ENCODE measurements around the gene PPP6R2. TPM values are rescaled to one million over a fixed set of nuclear protein-coding genes. Genes with fewer than 3 reads are reported as not detected.

PPP6R2 gene
- total and polyA plus RNA-seq, 9 of the 15 experiments (the other 6 are each of a cell fraction or from before 2014, with no cell fraction given): 0.32 to 39.8 (median 21.4) TPM

DNA sequence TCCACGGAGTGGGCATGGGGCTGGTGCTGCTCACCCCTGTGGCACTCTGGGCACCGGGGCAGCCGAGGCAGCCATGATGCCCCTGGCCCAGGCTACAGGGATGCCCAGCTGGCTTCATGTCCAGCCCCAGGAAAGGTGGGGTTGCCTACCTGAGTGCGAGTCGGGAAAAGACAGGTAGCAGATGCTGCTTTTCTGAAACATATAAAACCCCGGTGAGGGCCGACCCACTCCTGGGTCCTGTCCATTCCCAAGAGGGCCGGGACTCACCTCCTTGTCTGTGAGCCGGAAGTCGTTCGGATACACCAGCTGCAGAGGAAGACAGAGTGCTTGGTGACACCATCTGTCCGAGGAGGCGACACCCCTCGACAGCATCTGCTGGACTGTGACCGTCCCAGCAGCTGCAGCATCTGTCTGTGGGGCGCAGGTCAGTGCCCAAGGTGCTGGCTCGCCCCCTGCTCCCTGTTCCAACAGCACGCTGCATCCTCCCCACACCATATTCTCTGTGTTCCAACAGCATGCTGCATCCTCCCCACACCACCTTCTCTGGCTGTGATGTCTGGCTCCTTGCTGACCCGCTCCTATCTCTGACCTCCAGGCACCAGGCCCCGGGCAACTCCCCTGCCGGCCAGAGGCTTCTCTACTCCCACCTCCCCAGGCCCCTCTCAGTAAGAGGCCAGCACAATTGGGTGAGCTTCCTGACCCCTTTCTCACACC, 24.3 kb upstream of the PPP6R2 start (continued):
- peak; percentile 87 for TF ChIP-seq CREM (IDR thresholded peaks at IDR 0.05; ENCODE audit: low read depth)
- TF ChIP-seq, protein P1, sequence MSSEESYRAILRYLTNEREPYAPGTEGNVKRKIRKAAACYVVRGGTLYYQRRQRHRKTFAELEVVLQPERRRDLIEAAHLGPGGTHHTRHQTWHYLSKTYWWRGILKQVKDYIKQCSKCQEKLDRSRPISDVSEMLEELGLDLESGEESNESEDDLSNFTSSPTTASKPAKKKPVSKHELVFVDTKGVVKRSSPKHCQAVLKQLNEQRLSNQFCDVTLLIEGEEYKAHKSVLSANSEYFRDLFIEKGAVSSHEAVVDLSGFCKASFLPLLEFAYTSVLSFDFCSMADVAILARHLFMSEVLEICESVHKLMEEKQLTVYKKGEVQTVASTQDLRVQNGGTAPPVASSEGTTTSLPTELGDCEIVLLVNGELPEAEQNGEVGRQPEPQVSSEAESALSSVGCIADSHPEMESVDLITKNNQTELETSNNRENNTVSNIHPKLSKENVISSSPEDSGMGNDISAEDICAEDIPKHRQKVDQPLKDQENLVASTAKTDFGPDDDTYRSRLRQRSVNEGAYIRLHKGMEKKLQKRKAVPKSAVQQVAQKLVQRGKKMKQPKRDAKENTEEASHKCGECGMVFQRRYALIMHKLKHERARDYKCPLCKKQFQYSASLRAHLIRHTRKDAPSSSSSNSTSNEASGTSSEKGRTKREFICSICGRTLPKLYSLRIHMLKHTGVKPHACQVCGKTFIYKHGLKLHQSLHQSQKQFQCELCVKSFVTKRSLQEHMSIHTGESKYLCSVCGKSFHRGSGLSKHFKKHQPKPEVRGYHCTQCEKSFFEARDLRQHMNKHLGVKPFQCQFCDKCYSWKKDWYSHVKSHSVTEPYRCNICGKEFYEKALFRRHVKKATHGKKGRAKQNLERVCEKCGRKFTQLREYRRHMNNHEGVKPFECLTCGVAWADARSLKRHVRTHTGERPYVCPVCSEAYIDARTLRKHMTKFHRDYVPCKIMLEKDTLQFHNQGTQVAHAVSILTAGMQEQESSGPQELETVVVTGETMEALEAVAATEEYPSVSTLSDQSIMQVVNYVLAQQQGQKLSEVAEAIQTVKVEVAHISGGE (CRISPR knock-in tag; IDR thresholded peaks at IDR 0.05): no peak
- TF ChIP-seq TEAD2 (tag; IDR thresholded peaks at IDR 0.05): no peak
- no peak for TF ChIP-seq ZNF24 (IDR thresholded peaks at IDR 0.05)
- TF ChIP-seq KDM5B (IDR thresholded peaks at IDR 0.05; ENCODE audit: insufficient replicate concordance, low read depth, low read length): no peak
- no peak for TF ChIP-seq RBM39 (optimal IDR thresholded peaks at IDR 0.05; ENCODE audit: low read depth, low read length)
- TF ChIP-seq IRF2 (CRISPR knock-in tag; IDR thresholded peaks at IDR 0.05): no peak
- TF ChIP-seq SMARCA4 (IDR thresholded peaks at IDR 0.05): peak; percentile 74
- TF ChIP-seq SAFB2 (IDR thresholded peaks at IDR 0.05; ENCODE audit: borderline replicate concordance, low read depth, low read length, severe bottlenecking): no peak
- no peak for TF ChIP-seq PURB (CRISPR knock-in tag; IDR thresholded peaks at IDR 0.05; ENCODE audit: low read depth)
- no peak for TF ChIP-seq SRF (CRISPR knock-in tag; IDR thresholded peaks at IDR 0.05)
- no peak for TF ChIP-seq ZNF76 (CRISPR knock-in tag; IDR thresholded peaks at IDR 0.05; ENCODE audit: borderline replicate concordance)
- TF ChIP-seq ZNF584 (CRISPR knock-in tag; IDR thresholded peaks at IDR 0.05; ENCODE audit: low read depth): no peak
- no peak for TF ChIP-seq SMAD2 (IDR thresholded peaks at IDR 0.05; ENCODE audit: low read depth, low read length)
- no peak for TF ChIP-seq ZNF699 (CRISPR knock-in tag; IDR thresholded peaks at IDR 0.05; ENCODE audit: insufficient replicate concordance)
- TF ChIP-seq ZNF133 (CRISPR knock-in tag; IDR thresholded peaks at IDR 0.05): no peak
- no peak for TF ChIP-seq ZNF224 (CRISPR knock-in tag; IDR thresholded peaks at IDR 0.05)
- TF ChIP-seq CBFB (CRISPR knock-in tag; IDR thresholded peaks at IDR 0.05): no peak
- TF ChIP-seq, protein P2, sequence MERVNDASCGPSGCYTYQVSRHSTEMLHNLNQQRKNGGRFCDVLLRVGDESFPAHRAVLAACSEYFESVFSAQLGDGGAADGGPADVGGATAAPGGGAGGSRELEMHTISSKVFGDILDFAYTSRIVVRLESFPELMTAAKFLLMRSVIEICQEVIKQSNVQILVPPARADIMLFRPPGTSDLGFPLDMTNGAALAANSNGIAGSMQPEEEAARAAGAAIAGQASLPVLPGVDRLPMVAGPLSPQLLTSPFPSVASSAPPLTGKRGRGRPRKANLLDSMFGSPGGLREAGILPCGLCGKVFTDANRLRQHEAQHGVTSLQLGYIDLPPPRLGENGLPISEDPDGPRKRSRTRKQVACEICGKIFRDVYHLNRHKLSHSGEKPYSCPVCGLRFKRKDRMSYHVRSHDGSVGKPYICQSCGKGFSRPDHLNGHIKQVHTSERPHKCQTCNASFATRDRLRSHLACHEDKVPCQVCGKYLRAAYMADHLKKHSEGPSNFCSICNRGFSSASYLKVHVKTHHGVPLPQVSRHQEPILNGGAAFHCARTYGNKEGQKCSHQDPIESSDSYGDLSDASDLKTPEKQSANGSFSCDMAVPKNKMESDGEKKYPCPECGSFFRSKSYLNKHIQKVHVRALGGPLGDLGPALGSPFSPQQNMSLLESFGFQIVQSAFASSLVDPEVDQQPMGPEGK (CRISPR knock-in tag; IDR thresholded peaks at IDR 0.05; ENCODE audit: borderline replicate concordance): no peak
- TF ChIP-seq XRCC4 (IDR thresholded peaks at IDR 0.05; ENCODE audit: extremely low read depth, insufficient read depth, insufficient read length): no peak
